ENCODE results near the gene MR1.

The MR1 gene

DNA sequence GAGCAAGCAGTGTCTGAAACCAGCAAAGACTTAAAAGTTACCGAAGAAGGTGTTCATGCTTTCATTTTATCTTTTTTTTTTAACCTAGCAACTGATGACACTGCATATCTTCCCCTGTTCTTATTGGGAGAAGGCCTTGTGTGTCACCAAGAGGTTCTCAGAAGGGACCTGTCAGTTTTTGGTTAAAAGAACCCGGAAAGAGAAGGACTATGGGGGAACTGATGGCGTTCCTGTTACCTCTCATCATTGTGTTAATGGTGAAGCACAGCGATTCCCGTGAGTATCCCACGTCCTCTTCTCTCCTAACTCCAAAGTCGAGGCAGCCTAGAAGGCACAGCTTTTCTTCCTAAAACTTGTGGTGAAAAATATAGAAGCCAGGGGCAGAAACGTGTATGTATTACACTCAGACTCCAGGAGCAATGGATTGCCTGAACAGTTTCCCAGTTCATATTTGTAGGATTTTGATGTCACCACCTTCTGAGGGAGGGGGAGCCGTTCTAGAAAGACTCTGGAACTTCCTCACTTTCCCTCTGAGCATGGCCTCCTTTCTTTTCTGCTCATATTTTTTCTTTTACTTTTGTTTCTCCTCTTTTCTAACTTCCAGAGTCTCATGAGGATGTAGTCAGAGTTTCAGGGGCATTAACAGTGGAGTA is at the start of gene MR1:
Gene MR1, plus strand, starts transcription at position 185 of the 653 bp plus-strand sequence. Its CDS starts 25 bp downstream, at position 210.
- DNase-seq (ENCODE audit: low read depth), result peak; percentile 86

DNA sequence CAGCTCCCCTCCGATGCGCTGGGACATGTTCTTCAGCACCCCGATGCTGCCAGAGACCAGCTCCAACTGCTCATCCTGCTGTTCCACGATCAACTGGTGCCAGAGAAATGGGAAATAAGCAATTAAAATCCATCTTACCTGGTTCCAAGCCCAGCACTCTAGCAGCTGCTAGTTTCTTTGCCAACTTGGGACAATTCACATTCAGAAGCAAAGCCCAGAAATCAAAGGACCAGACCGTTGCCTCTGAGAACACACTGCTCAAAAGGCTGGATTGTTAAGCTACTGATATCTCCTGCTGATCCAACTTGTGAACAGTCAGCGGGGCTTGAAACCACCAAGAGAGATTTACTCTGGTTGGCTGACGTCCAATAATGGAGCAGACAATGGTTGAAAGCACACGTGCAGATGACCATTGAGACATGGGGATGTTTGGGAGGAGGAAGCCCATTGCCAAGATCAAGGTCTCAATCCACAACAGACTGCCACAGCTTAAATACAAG is 45.5 kb upstream of the MR1 start:
- DNase-seq (ENCODE audit: low read depth), result peak; percentile 29

DNA sequence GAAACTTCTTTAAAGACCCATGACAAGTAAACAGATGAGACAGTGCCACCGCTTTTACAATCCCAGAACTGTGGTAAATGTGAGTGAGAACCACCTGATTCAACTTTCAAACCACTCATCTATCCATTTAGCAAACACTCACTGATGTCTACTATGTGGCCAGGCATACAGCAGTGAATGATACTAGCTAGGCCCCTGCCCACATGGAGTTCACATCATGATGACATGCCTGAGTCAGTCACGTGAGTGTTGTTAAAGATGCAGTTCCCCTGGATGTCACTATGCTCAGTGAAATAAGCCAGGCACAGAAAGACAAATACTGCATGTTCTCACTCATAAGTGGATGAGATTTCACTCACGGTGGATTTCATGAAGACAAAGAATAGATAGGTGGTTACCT is 39.5 kb upstream of the MR1 start:
- no peak for DNase-seq (ENCODE audit: low read depth)

DNA sequence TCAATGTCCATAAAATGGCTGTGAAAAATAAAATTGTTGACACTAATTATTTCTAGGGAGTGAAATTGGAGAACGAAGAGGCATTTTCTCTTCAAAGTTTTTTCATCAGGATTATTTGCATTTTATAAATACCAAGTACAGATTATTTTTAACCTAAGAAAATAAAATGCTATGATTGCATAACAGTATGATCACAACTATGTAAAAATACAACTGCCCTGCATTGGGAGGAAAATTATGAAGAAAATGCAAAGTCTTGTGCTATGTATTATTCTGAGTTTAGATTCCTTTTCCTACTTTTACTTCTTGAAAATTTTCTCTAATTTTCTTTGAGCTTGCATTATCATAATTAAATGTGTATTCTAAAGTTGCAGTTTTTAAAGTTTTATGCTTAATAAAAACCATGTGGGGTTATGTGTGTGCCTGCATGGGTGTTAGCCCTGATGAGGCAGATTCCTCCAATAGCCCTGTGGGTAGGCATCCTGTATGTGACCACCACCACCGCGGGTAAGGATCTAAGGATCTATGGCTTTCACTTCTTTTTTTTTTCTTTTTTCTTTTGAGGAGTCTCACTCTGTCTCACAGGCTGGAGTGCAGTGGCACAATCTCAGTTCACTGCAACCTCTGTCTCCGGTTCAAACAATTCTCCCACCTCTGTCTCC is 35.8 kb upstream of the MR1 start:
- DNase-seq (ENCODE audit: low read depth), result peak; percentile 19

DNA sequence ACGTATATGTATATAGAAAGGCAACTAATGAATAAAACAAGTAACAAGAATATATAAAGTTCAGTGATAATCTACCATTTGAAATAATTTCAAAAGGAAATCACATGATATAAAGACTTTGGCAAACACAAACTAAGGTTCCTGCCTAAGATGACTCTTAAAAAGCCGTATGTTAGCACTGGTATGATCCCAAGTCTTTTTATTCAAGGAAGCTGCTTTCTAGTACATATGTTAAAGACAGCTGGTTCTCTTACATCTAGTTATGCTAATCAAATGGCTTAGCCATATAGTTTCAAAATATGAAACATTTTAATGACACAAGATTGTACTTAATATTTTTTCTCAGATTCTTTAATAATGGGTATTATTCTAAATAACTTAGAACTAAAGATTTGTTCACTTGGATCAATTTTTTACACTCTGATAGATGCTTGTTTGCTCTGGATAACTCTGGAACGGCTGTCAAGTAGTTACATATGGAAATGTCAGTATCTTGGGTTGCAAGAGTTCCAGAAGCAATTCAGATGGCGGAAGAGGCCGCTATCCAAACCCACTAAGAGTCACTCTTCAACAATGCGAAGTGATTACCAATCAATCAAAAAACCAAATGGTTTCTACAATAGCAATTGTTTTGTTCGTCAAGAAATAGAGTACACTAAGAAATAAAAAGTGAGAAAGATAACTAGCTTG is 32.5 kb upstream of the MR1 start:
- no peak for DNase-seq (ENCODE audit: low read depth)

DNA sequence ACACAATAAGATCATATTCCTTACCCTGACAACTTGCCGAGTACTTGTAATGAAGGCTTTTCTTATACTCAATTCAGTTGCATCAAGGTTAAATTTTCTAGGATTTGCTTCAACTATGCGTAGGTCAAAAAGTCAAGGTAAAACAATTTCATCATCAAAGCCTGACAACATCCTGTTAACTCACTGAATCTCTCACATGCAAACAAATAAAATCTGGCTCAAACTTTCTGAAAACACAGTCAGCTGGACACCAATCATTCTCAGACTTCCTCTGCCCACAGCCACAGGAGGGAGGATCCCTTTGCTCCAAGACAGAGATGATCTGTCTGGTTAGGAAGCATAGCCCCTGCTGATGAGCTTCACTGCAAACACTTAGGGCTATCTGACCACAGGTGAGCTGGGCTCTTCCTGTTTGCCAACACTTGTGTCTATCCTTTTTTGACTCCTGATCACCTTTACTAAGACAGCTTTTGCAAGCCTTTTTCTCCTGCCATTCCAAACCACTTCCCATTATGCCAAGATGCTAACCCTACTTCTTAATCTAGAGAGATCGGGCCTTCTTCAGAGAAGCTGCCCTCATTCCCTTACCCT is 31.1 kb upstream of the MR1 start:
- DNase-seq (ENCODE audit: low read depth), result peak; percentile 57

DNA sequence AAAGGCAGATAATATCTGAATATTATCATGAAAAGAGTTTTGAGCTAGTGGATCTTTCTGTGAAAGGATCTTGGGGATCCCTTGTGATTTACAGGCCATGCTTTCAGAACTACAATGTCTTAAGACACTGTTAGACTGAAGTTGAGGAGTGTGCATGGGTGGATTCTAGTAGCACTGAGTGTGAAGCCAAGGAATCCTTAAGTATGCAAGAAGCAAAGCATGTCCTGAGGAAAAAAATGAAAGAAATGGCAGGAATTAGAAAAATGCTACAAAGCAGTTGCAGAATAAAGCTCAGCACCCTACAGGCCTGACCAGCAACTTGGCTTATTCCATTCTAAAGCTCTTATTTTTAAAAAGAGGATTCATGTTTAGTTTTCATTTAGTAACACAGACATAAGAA is 23.0 kb upstream of the MR1 start:
- peak; percentile 84 for DNase-seq (ENCODE audit: low read depth)

DNA sequence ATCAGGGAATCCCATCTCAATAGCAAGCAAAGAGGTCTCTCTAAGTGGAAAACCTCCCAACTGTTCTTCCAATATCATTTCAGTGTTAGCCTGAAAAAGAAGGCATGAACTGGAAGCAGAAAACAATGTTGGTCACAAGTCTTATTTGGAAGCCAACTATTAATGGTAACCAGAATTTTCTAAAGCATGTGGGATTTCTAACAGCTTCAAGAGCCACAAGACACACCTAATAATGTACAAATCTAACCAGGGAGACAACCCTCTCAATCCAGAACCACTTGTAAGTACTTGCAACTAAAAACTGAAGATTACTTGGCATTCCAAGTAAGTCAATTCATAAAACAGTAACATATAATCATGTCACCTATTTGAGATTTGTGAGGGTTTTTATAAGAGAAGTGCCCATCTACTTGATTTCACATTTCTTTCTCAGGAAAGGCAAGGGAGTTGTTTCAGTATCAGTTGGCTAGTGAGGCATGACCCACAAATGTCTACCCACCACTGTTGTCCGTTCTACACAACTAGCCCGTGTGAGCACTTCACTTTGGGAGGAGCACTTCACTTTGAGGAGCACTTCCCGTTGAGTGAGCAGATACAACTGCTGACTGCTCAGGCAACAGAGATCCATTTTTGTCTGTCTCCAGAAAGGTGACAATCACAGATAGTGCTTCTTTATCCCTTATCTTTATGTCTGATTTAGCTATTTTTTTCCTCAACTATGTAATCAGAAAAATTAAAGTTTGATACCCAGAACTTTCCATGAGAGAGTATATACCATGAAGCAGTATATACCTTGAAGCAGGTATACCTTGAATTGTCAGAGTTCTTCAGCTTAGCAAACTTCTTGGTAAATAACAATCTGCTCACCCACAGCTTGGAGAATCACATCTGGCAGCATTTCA is 22.2 kb upstream of the MR1 start:
- DNase-seq (ENCODE audit: low read depth), result peak; percentile 7

DNA sequence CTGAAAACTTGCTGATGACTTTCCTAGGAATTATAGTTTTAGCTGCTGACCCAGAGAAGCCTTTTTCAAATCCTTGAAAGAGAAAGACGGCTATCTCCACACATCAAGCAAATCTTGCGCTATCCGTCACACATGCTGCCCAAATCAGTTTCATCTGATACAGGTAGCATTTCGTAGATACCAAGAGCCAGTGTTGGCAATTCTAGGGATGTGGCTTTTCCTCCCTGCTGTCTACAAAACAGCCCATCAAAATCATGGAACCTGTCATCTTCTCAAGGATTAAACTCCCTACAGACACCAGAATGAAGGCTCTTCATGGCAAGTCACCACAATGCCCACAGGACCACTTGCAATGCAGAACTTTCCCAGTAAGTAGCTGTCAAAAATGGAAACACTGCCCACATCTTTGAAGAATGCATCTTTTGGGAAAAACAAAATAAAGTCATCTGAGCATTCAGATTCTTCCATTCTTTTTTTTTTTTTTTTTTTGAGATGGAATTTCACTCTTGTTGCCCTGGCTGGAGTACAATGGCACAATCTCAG is 21.5 kb upstream of the MR1 start:
- DNase-seq (ENCODE audit: low read depth), result no peak

DNA sequence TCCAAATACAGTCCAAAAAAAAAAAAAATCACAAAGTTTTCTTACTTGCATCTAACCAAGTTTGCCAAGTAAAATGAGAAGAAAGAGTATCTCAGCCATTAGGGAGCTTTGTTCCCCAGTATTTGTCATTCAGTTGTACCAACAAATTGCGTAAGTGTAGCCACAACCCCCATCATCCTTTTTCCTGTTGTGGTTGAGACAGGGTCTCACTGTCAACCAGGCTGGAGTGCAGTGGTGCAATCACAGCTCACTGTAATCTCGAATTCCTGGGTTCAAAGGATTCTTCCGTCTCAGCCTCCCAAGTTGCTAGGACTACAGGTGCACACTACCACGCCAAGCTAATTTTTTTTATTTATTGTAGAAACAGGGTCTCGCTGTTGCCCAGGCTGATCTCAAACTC is 20.6 kb upstream of the MR1 start:
- DNase-seq (ENCODE audit: low read depth), result peak; percentile 68

DNA sequence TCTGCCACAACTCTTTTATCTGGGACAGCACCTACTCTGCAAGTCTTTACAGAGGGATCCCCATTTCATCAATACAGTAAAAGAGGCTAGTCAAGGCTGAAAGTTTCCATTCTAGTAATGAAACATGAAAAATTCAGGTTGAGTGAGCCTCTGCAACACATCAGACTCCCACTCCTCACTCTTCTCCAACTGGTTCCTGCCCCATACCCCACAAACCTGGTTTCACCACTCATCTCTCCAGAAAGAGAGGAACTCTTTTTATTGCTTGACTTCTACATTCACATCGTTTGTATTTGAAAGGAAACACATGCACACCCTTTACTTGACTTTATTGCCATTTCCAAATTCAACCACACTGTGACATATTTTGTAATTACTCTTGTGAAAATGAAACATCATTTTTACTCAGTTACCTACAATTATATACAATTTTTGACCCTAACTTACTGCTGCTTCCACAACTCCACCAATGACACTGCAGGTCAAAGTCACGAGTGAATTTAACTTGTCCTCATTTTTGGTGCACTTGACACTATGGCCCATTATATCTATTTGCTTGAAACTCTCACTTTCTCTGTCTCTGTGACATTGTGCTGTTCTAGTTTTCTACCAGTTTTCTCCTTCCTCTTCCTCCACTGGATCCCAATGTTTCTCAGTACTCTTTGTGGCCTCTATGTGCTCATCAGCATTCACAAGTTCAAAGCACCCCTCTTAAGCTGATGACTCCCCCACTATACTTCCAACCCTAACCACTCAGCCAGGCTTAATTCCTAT is 19.1 kb upstream of the MR1 start:
- no peak for DNase-seq (ENCODE audit: low read depth)

DNA sequence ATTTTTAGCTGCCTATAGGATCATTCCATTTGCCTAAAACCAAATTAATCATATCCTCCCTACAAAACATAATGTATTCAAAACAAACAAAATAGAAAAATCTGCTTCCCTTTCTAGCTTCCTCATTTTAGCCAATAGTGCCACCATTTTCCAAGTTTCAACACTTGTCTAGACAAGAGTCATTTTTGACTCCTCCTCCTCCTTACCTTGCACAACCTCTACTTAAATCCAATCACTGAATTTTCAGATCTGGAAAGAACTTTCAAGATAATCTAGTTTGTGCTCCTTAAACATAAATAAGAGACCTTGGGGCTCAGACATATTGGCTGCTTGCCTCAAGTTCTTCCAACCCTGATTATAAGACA is 18.6 kb upstream of the MR1 start:
- DNase-seq (ENCODE audit: low read depth), result peak; percentile 71

DNA sequence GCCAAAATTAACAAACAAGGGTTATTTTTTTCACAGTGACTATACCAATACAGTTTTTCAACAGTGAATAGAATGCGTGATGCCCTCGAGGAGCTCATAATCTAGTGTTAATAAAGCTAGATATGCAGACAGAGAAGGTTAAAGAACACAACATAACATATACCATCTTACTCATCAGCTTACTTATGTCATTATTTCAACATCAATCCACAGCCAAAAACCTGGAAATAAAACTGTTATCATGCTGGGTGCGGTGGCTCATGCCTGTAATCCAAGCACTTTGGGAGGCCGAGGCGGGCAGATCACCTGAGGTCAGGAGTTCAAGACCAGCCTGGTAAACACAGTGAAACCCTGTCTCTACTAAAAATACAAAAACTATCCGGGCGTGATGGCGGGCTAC is 17.2 kb upstream of the MR1 start:
- peak; percentile 60 for DNase-seq (ENCODE audit: low read depth)

DNA sequence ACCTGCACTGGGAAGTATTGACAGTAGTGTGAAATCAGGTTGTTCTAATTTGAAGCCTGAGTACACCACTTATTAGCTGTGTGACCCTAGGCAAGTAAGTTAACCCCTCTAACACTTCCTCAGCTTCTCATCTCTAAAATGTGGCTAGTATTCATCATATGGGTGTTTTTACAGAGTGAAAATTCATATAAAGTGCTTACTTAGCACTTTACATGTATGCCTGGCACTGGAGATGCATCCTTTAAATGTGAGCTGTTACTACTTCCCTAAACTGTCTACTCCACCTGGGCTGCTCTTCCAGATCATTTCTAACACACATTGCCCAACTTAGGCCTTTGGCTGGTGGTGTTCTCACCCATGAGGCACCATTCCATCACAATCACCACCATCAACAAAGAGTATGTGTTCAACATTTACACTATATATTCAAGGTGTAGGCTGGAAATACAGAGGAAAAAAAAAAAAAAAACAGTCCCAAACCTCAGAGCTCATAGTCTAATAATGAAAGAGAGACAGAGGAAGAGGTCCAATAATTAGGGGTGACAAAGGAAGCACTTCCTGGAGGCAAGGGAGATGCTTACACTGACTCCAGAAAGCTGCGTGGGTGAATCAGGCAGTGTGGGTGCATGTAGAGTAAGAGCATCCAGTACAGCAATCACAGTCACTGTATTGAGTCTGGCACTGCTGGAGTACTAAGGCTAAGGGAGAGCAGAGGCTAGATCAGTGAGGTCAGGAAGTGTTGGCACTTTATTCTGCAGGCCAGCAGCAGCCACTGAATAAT is 14.7 kb upstream of the MR1 start:
- DNase-seq (ENCODE audit: low read depth), result no peak

DNA sequence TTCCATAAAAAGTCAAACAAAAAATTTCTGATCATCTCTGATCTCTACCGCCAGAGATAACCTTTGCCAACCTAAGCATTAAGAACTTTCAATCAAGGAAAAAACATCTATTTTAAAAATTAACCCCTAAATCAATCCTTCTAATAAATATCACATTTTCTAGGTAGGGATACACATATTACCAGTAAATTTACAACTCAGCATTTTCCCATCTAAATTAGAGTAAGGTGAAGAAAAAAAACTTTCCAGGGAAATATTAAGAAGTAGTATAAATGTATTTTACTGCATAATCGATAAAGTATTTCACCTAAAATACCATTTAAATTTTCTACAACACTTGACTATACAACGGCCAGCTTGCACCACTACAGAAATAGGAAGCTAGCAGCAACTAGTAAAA is 12.6 kb upstream of the MR1 start:
- DNase-seq (ENCODE audit: low read depth), result no peak

DNA sequence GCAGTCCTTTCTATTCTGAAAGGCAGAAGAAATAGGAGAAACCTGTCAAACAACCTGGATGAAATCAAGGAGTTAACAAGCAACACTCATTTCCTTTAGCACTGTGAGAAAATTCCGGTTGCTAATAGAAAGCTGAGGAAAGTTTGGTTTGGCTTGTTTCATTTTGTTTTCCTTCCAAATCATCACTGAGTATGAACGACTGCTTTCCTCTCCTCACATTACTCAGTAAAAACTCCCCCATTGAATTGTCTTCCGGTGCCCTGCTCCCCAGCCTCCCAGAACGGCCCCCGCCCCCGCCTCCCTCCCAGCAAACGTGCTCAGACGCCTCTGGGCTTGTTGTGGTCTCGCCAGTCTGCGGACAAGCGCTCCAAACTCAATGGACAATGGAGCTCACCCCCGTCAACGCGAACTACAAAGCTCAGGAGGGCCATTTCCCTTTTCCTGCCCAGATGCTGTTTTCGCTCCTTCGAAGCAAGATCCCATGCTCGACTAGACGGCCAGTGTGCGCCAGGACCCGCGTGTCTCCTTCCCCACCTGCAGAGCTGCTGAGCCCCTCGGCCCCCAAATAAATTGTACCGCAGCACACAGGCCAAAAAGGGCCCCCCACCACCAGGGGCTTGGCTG is 11.9 kb upstream of the MR1 start:
- DNase-seq (ENCODE audit: low read depth), result peak; percentile 82

DNA sequence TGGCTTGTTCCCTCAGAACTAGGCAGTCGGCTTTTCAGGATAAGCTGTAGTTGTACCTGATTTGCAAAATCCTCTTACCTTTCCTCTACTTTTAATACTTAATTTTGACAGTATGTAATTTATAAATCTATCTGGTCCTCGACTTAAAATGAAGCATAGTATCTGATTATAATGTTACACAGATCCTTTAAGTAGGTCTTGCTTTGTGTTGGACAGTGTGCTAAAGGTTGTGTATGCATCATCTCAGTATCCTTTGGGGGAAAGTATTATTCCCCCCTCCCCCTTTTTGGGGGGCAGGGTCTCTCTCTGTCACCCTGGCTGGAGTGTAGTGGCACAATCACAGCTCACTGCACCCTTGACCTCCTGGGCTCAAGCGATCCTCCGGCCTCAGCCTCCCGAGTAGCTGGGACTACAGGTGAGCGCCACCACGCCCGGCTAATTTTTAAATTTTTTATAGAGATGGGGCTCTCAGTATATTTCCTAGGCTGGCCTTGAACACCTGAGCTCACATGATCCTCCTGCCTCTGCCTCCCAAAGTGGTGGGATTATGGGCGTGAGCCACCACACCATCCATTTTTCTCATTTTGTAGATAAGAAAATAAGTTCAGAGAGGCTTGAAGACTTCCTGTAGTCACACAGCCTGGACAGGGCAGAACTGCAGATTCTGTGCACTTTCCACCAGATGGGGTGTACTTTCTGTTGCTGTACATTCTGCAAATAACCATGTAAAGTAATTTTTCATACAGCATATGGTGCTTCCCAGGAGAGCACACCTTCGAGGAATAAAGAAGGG is 10.3 kb upstream of the MR1 start:
- no peak for DNase-seq (ENCODE audit: low read depth)

DNA sequence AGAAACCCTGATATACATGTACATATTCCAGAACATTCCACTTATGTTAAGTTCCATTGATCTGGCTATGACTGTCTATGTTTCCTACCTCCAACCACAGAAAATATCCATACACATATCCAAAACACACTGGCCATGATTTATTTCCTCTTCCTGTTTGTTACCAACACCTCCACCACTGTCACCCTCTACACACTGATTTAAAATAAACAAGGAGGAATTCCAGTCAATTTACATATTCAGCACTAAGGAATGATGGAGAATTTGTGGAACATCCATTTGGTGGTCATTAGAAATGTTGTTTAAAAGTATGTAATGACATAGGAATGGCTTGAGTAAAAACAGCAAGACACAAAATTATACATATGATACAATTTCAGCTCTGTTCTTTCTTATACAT is 5.6 kb upstream of the MR1 start:
- DNase-seq (ENCODE audit: low read depth), result no peak

DNA sequence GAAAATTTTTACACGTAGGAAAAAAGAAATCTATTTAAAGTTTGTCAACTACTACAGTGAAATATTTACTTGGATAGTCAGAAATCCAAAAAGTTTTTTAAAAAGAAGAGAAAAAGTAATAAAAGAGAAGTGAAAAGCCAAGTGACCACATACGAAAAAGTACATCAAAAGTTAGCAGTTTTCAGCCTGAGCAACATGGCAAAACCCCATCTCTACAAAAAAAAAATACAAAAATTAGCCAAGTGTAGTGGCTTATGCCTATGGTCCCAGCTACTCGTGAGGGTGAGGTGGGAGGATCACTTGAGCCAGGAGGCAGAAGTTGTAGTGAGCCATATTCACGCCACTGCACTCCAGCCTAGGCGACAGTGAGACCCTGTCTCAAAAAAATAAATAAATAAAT is 5.2 kb upstream of the MR1 start:
- no peak for DNase-seq (ENCODE audit: low read depth)

All from iris pigment epithelial cell (primary cell).